SK-N-SH treated with all-trans-retinoic acid at 6 μM for 48 hours (cell line): ENCODE results near the gene PPP1R15B.

Experiments
- ATAC-seq: fragments of 200-7000 bp; cut with Tn5 transposase; 3 replicates; pipeline ENCODE4 v1.9.1; 2020; ENCODE audit warnings: mild to moderate bottlenecking, moderate library complexity
- ARNTL ChIP-seq: fragments of 450-650 bp; formaldehyde crosslinking; IDR thresholded peaks from 2 replicates; pipeline ENCODE4 v1.5.0; 2020; ENCODE audit warnings: low read depth, mild to moderate bottlenecking, moderate library complexity, borderline replicate concordance
- BACH2 ChIP-seq: fragments of 250-450 bp; sonication (Bioruptor Pico); IDR thresholded peaks from 2 replicates; pipeline ENCODE4 v1.9.0; 2021; ENCODE audit warnings: mild to moderate bottlenecking, borderline replicate concordance
- CSDC2 ChIP-seq: fragments of 250-450 bp; sonication (Bioruptor Pico); IDR thresholded peaks from 2 replicates; pipeline ENCODE4 v1.5.0; 2020; ENCODE audit warnings: mild to moderate bottlenecking, moderate library complexity
- ESRRG ChIP-seq: fragments of 250-450 bp; sonication (Bioruptor Pico); IDR thresholded peaks from 2 replicates; pipeline ENCODE4 v1.6.1; 2021; ENCODE audit warnings: mild to moderate bottlenecking
- OSR1 ChIP-seq: fragments of 250-450 bp; sonication (Bioruptor Pico); IDR thresholded peaks from 2 replicates; pipeline ENCODE4 v1.8.0; 2022; ENCODE audit warnings: moderate library complexity, mild to moderate bottlenecking, inconsistent platforms
- RARB ChIP-seq: fragments of 250-450 bp; sonication (Bioruptor Pico); IDR thresholded peaks from 2 replicates; pipeline ENCODE4 v1.8.0; 2021; ENCODE audit warnings: mild to moderate bottlenecking, moderate library complexity
- SNAI2 ChIP-seq: fragments of 250-450 bp; sonication (Bioruptor Pico); IDR thresholded peaks from 2 replicates; pipeline ENCODE4 v1.5.0; 2020; ENCODE audit warnings: mild to moderate bottlenecking, moderate library complexity
- TCF4 ChIP-seq: fragments of 250-450 bp; sonication (Bioruptor Pico); IDR thresholded peaks from 2 replicates; pipeline ENCODE4 v1.8.0; 2021; ENCODE audit warnings: mild to moderate bottlenecking, moderate library complexity, borderline replicate concordance
- TOX ChIP-seq: fragments of 250-450 bp; sonication (Bioruptor Pico); IDR thresholded peaks from 2 replicates; pipeline ENCODE4 v1.8.0; 2021; ENCODE audit warnings: mild to moderate bottlenecking, moderate library complexity, borderline replicate concordance
- ZC3H10 ChIP-seq: fragments of 250-450 bp; sonication (Bioruptor Pico); IDR thresholded peaks from 2 replicates; pipeline ENCODE4 v1.5.1; 2021; ENCODE audit warnings: mild to moderate bottlenecking, moderate library complexity
- ZFP30 ChIP-seq: fragments of 450-650 bp; formaldehyde crosslinking; IDR thresholded peaks from 2 replicates; pipeline ENCODE4 v1.5.0; 2022; ENCODE audit warnings: mild to moderate bottlenecking, moderate library complexity
- ZNF565 ChIP-seq: fragments of 450-650 bp; formaldehyde crosslinking; conservative IDR thresholded peaks from 2 replicates; pipeline ENCODE4 v1.5.0; 2020; ENCODE audit warnings: low read depth, mild to moderate bottlenecking, moderate library complexity
- ZNF70 ChIP-seq: fragments of 450-650 bp; formaldehyde crosslinking; IDR thresholded peaks from 2 replicates; pipeline ENCODE4 v1.5.0; 2020; ENCODE audit warnings: mild to moderate bottlenecking, moderate library complexity
- ZNF8 ChIP-seq: fragments of 450-650 bp; formaldehyde crosslinking; IDR thresholded peaks from 2 replicates; pipeline ENCODE4 v1.5.0; 2020; ENCODE audit warnings: mild to moderate bottlenecking, moderate library complexity
- TF ChIP-seq, protein P1 (sequence below): fragments of 250-450 bp; sonication (Bioruptor Pico); IDR thresholded peaks from 2 replicates; pipeline ENCODE4 v1.5.1; 2020; ENCODE audit warnings: low read depth, mild to moderate bottlenecking, moderate library complexity
- TF ChIP-seq, protein P2 (sequence below): fragments of 250-450 bp; sonication (Bioruptor Pico); IDR thresholded peaks from 2 replicates; pipeline ENCODE4 v1.8.0; 2020; ENCODE audit warnings: mild to moderate bottlenecking, moderate library complexity, borderline replicate concordance
- TF ChIP-seq, protein P3 (sequence below): fragments of 250-450 bp; sonication (Bioruptor Pico); IDR thresholded peaks from 2 replicates; pipeline ENCODE4 v1.5.0; 2020; ENCODE audit warnings: mild to moderate bottlenecking, moderate library complexity
- TF ChIP-seq, protein P4 (sequence below): fragments of 250-450 bp; sonication (Bioruptor Pico); IDR thresholded peaks from 2 replicates; pipeline ENCODE4 v1.5.1; 2021; ENCODE audit warnings: mild to moderate bottlenecking, moderate library complexity
- TF ChIP-seq, protein P5 (sequence below): fragments of 250-450 bp; sonication (Bioruptor Pico); IDR thresholded peaks from 2 replicates; pipeline ENCODE4 v1.8.0; 2021; ENCODE audit warnings: low read depth, mild to moderate bottlenecking, moderate library complexity, borderline replicate concordance

Gene PPP1R15B

DNA sequence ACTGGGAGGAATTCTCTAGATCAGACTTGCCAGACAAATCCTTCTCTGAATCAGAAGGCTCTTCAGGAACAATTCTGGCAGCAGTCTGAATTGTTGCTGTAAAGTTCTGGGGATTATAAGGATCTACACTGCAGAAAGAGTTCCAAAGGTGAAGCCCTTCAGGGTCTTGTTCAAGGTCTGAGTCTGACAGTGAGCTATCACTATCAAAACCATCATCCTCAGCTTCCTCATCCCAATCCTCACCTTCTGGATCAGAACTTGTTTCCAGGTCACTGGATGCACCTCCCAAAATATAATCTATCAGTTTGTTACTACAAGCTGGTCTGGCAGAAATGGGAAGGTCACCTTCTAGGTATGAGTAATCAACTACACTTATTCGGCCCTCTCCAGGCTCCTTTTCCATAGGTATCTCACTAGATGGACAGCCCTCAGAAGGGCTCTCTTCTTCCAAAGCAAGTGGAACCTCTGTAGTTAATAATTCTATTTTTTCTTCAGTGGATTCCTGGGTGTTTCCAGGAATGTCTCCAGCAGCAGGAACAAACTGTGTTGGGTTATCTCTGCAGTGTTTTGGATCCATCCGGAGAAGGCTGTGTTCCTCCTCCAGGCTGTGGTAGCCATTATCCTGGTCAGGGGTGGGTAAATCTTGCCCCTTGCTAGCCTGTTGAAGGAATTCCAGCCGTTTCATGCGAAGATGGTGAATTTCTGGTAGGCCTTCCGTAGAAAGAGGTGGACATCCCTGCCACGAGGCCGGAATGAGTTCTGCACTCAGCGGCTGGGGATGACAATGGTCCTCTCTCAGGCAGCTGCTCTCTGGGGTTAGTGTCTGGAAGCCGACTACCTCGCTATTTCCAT lies 1.6 kb downstream of the PPP1R15B start:
- ATAC-seq, result peak; percentile 1; the same call in 2 of the 3 replicates
- TF ChIP-seq, protein P1, sequence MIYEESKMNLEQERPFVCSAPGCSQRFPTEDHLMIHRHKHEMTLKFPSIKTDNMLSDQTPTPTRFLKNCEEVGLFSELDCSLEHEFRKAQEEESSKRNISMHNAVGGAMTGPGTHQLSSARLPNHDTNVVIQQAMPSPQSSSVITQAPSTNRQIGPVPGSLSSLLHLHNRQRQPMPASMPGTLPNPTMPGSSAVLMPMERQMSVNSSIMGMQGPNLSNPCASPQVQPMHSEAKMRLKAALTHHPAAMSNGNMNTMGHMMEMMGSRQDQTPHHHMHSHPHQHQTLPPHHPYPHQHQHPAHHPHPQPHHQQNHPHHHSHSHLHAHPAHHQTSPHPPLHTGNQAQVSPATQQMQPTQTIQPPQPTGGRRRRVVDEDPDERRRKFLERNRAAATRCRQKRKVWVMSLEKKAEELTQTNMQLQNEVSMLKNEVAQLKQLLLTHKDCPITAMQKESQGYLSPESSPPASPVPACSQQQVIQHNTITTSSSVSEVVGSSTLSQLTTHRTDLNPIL (CRISPR knock-in tag), result no peak
- TF ChIP-seq SNAI2 (CRISPR knock-in tag) (no peak), ZNF565 (CRISPR knock-in tag) (no peak), RARB (CRISPR knock-in tag) (no peak), ZNF8 (no peak), ZC3H10 (CRISPR knock-in tag) (no peak)
- TF ChIP-seq, protein P2, sequence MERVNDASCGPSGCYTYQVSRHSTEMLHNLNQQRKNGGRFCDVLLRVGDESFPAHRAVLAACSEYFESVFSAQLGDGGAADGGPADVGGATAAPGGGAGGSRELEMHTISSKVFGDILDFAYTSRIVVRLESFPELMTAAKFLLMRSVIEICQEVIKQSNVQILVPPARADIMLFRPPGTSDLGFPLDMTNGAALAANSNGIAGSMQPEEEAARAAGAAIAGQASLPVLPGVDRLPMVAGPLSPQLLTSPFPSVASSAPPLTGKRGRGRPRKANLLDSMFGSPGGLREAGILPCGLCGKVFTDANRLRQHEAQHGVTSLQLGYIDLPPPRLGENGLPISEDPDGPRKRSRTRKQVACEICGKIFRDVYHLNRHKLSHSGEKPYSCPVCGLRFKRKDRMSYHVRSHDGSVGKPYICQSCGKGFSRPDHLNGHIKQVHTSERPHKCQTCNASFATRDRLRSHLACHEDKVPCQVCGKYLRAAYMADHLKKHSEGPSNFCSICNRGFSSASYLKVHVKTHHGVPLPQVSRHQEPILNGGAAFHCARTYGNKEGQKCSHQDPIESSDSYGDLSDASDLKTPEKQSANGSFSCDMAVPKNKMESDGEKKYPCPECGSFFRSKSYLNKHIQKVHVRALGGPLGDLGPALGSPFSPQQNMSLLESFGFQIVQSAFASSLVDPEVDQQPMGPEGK, result no peak

DNA sequence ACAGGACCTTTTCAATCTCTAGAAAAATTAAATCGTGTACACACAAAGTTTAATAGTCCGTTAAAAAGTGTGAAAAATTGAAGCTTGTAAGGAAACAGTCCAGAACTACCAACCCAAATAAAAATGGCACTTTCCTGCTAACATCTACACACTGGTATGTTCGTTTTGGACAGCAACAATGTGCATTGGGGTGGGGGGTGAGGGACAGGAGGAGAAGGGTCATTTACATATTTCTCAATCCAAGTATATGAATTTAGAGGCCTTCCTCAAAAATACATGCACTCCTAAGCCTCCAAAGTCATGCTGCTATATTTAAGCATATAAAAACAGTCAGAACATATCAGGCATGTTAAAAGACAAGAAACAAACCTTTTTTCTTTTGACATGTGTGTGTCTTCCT lies 2.5 kb downstream of the PPP1R15B start:
- TF ChIP-seq SNAI2 (CRISPR knock-in tag) (no peak), ZC3H10 (CRISPR knock-in tag) (no peak), ZFP30 (CRISPR knock-in tag) (no peak), BACH2 (CRISPR knock-in tag) (no peak), ARNTL (CRISPR knock-in tag) (no peak), CSDC2 (CRISPR knock-in tag) (no peak), ZNF70 (CRISPR knock-in tag) (no peak), OSR1 (CRISPR knock-in tag) (no peak), ZNF565 (CRISPR knock-in tag) (no peak), TCF4 (no peak), RARB (CRISPR knock-in tag) (no peak), TOX (no peak), ESRRG (CRISPR knock-in tag) (no peak)
- TF ChIP-seq, protein P1 (CRISPR knock-in tag), result no peak
- TF ChIP-seq, protein P3, sequence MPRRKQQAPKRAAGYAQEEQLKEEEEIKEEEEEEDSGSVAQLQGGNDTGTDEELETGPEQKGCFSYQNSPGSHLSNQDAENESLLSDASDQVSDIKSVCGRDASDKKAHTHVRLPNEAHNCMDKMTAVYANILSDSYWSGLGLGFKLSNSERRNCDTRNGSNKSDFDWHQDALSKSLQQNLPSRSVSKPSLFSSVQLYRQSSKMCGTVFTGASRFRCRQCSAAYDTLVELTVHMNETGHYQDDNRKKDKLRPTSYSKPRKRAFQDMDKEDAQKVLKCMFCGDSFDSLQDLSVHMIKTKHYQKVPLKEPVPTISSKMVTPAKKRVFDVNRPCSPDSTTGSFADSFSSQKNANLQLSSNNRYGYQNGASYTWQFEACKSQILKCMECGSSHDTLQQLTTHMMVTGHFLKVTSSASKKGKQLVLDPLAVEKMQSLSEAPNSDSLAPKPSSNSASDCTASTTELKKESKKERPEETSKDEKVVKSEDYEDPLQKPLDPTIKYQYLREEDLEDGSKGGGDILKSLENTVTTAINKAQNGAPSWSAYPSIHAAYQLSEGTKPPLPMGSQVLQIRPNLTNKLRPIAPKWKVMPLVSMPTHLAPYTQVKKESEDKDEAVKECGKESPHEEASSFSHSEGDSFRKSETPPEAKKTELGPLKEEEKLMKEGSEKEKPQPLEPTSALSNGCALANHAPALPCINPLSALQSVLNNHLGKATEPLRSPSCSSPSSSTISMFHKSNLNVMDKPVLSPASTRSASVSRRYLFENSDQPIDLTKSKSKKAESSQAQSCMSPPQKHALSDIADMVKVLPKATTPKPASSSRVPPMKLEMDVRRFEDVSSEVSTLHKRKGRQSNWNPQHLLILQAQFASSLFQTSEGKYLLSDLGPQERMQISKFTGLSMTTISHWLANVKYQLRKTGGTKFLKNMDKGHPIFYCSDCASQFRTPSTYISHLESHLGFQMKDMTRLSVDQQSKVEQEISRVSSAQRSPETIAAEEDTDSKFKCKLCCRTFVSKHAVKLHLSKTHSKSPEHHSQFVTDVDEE, result no peak
- TF ChIP-seq, protein P4, sequence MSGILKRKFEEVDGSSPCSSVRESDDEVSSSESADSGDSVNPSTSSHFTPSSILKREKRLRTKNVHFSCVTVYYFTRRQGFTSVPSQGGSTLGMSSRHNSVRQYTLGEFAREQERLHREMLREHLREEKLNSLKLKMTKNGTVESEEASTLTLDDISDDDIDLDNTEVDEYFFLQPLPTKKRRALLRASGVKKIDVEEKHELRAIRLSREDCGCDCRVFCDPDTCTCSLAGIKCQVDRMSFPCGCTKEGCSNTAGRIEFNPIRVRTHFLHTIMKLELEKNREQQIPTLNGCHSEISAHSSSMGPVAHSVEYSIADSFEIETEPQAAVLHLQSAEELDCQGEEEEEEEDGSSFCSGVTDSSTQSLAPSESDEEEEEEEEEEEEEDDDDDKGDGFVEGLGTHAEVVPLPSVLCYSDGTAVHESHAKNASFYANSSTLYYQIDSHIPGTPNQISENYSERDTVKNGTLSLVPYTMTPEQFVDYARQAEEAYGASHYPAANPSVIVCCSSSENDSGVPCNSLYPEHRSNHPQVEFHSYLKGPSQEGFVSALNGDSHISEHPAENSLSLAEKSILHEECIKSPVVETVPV (CRISPR knock-in tag), result no peak
- TF ChIP-seq, protein P5, sequence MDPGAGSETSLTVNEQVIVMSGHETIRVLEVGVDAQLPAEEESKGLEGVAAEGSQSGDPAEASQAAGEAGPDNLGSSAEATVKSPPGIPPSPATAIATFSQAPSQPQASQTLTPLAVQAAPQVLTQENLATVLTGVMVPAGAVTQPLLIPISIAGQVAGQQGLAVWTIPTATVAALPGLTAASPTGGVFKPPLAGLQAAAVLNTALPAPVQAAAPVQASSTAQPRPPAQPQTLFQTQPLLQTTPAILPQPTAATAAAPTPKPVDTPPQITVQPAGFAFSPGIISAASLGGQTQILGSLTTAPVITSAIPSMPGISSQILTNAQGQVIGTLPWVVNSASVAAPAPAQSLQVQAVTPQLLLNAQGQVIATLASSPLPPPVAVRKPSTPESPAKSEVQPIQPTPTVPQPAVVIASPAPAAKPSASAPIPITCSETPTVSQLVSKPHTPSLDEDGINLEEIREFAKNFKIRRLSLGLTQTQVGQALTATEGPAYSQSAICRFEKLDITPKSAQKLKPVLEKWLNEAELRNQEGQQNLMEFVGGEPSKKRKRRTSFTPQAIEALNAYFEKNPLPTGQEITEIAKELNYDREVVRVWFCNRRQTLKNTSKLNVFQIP (CRISPR knock-in tag), result no peak
- TF ChIP-seq, protein P2, result no peak
- ATAC-seq, result no peak
